Stimulated activated CD4-positive, alpha-beta T cell treated with anti-CD3 and anti-CD28 coated beads, Interleukin-1b, Interleukin-23, amount 100 ng/mL, for 48 hours (primary cell): ENCODE results near the gene POMP.
"Not testable (repeated sequence)": the region's sequence is repeated elsewhere in the genome, so short reads cannot be mapped to it uniquely, and the experiment has no call there.

Experiments used
- DNase-seq: peaks from one replicate; pipeline ENCODE4 v3.0.0-alpha.2; 2020

POMP gene

DNA sequence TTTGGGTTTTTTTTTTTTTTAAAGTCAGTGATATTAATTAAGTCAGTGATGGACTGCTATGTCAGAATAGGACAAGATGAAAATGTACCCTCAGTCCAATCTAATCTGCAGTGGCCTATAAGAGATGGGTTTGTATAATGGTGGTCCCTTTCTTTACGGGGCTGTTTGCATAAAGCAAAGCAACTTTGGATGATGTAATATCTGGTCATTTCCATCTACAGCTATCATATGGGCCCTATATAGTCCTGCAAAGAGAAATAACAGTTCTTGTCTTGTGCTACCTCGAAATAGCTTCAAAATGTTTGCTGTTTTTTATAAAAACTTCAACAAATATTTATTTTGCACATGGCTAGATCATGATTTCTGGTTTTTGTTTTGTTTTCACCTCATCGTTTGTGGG, 20.2 kb upstream of the POMP start:
- no peak for DNase-seq

DNA sequence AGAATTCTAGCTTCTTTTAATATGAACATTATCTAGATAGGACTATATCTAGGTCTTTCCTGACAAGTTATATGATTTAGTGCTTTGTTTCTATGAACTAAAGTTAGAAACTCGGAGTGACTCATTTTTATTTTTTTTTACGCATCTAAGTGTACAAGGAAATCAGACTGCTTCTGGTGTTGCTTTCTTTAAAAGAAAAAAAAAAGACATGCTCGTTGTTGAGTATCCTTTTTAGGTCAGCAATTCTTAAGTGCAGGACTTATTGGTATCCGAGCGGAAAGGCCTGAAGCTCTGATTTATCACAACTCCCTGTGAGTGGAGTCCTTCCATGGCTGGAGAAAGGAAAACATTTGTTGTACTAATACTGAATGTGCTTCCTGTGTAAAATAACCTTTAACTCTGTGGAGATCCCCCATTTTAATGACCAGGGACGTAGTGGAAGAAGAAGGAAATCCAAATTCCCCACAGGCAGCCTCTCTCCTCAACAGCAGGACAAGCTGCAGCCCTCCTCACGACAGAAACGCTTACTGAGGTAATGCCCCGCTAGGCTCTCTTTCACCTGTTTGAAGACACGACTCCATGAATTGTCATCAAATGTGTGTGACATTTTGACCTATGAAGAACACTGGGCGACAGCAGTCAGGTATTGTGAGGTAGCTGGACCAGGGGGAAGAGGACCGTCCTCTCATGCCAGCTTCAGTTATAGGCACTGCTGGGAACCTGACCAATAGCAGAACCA, 17.9 kb upstream of the POMP start:
- DNase-seq: no peak

DNA sequence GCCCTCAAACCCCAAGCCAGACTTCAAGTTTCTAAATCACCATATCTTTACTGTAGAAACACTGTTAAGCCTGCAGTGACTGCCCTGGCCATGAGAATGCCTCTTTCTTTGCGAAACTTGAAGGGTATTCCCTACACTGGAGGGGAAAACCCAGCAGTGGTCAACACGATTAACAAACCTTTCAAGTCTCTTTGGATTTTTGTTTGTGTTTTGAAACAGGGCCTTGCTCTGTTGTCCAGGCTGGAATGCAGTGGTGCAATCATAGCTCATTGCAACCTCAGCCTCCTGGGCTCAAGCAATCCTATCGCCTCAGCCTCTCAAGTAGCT, 17.4 kb upstream of the POMP start:
- DNase-seq: no peak

DNA sequence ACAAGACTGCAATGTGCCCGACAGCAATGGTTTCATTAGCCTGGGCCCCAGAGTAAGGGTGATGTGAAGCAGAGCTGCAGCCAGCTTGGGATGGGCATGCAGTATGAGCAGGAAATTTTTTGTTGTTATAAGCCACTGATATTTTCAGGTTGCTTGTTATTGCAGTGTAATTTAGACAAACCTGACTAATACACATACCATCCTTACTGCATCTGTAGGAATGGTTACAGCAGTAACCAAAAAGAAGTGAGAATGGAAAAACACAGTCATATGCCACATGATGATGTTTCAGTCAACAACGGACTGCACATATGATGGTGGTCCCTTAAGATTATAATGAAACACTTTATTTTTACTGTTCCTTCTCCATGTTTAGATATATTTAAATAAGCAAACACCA, 8.6 kb upstream of the POMP start:
- no peak for DNase-seq

DNA sequence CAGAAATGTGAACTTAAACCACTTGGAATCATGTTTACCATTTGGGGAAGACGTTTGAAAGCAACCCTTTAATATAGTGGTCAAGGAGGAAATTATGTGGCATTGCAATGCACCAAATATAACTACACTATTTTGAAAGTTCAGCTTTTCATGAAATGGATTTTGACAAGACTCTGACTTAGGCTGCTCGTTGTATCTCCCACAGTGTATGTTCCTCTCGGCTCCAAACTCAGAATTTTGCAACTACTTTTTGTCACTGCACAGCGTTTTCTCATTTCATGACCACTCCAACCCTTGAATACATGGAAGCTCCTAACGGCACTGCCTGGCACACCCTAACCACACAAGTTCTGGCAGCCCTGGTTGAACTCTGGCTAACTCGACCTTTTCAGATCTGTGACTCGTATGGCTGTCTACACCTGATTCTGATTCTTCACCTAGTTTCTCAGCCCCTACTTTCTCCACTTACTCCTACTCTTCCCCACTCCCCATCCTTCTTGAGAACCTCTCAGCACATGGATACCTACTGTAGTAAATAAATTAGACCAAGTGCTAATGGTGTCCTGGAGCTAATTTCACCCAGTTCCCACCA, 7.0 kb upstream of the POMP start:
- no peak for DNase-seq

DNA sequence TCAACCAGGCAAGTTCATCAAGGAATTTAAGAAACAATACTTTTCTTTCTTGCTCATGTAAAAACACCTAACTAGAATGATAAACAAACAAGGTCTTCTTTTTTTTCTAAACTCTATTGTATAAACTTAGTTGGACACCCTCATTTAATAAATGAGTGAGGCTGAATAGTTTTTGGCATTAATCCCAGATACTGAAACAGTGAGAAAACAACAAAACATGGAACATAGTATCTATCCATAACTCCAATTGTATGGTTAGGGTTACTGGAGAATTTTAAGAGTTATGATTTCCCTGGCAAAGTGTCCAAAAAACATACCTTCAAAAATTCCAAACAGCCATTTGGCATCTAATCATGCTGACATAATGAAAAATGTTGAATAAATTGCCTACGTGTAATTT, 5.8 kb upstream of the POMP start:
- DNase-seq: no peak

DNA sequence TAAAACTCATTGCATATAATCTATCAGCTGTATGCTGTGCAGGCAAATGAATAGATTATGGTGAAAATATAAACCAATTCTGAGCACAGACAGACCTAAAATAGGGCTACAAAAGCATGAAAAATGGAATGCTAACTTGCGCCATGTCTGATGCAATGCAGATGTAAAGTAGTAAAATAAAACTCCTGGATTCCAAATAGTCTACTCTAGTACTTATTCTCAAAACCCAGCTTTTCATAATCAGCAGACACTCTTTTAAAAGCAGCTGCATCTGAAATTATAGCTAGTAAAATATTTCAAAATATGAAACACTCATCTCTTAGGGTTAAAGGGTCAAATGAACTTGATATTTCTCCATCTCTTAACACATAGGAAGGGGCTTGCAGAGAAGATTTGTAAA, 4.7 kb upstream of the POMP start:
- DNase-seq: no peak

DNA sequence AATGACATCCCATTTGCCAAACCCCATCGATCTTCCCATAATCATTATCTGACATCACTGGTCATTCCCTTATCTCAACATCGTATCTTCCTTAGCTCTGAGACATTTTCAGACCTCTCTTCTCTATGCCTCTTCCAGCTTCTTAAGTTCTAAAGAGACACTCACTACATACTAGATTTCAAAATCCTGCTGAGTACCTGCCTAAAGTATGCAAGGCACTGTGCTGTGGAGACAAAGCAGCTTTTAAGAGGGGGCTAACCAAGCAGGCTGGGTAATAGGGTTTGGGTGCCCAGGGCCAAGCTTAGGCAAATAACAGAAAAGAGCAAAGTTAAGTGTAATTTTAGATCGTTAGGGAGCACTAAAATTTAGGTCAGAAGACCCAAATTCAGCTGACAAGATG, 3.4 kb upstream of the POMP start:
- no peak for DNase-seq

DNA sequence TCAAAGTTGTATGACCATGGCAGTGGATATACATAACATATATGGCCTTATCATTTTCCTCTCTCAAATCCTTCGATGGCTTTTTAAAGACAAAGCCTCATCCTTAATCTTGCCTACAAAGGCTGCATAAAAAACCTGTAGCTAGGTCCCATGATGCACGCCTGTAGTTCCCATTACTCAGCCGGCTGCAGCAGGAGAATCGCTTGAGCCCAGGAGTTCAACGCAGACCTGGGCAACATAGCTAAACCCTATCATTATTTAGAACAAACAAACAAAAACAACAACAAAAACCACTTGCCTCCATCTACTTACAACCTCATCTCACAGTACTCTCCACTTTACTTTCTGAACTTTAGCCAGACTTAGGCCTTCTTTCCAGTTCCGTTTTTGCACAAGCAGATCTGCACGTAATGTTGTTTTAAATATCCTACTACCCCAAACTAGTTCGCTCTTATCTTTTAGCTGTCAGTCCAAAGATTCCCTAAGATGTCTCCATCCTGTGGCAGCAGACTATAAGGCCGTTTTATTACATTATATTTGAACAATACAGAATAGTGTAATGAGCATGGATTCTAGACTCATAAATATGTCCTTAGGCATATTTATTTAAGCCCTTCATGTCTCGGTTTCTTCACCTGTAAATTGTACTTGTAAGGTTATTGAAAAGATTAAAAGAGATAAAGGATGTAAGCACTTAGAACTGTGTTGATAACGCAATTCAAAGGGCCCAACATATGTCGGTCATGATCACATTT, 969 bp upstream of the POMP start:
- no peak for DNase-seq

DNA sequence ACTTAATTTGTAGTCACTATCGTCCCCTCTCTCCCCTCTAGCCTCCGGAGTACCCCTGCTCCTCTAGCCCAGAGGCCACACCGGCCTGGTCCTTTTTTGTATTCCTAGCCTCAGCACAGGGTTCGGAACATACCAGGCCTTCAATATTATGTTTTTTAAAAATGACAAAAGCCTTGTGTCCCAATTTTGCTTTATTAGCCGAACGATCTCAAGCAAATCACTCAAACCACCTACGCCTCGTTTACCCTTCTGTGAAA, 463 bp upstream of the POMP start:
- no peak for DNase-seq

DNA sequence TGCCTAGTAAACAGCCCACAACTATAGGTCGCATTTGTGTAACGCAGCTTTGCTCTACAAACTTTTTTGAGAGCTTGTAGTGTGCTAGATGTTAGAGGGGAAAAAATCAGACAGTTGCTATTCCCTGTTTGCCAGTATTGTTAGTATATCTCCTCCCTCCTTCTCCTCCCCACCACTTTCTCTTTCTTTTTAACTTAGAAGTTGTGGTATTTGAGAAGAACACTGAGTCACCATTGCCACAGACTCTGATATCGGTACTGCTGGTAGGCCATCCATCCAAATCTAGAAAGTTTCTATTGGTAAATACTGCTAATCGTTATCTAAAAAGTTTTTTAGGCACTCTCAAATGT, 666 bp downstream of the POMP start:
- DNase-seq: no peak

DNA sequence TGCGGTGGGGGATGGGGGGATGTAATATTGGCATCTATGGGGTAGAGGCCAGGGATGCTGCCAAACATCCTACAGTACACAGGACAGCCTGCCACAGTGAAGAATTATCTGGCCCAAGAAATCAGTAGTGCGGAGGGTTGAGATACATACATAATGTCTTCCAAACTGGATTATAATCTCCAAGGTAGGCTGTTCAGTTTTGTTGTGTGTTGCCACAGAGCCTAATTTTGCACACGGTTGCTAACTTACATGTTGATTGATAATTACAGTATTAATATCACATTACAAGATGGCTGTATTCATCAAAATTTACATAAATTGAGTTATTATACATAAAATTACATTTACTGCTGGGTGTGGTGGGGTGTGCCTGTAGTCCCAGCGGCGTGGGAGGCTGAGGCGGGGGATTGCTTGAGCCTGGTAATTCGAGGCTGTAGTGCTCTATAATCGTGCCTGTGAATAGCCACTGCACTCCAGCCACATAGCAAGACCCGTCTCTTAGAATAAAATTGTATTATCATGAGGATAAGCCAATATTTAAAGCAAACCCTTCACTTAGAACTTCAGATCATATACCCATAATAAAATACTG, 8.1 kb downstream of the POMP start:
- no peak for DNase-seq

DNA sequence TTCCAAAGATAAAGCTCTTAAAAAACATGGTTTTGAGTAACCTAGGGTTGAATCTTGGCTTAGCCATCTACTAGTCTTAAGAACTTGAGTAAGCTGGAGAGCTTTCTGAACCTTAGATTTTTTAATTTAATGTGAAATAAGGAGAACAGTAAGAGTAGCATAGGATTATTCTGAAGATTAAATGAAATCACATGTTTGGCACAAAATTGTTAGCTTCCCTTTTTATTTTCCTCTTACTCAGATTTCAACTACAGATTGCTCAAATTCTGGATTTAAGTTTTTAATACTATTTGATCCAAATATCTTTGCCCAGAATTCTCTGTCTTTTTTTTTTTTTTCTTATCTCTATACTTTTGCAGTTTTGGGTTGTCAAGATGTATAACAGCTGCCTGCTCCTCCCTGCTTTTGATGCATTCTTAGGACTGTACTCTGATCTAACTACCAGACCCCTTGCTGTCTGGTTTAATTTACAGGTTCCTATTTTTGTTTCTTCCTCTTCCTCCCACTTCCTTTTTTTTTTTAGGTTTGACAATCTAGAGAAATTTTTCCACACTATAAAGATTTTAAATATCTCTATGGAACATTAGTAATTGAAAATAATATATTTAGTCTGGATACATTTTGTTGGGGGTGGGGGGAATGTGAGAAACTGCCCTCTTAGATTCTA, 12.3 kb downstream of the POMP start:
- DNase-seq: no peak

DNA sequence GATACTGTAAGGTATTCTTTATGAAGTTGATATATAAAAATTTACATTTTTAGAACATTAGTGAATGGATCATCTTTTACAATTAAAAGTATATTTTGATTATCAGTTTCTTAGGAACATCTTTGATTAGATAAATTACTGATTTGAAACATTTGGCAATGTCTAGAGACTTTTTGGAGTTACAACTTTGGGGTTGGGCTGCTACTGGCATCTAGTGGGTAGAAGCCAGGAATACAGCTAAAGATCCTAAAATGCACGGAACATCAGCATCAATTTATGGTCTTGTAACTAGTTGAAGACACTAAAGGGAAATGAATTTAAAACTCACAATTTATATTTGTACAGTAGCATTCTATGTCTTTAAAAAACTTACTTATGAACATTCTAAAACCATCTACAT, 19.9 kb downstream of the POMP start:
- DNase-seq: no peak

DNA sequence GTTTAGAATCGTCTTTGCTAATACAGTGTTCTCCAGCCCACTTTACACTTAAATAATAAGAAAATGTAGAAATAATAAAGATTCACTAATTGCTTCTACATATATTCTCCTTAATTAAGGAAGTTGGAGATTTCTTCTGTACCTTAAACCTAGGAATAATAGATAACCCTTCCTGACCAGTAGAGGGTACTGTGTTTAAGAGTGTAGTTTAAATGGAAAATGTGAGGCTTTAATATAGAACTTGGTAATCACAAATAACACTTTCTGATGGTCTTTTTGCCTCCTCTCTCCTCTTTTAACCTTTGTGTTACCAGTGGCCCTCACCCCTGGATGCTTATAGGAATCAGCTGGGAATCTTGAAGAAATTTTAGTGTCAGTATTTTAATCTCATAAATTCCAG, 20.7 kb downstream of the POMP start:
- no peak for DNase-seq

DNA sequence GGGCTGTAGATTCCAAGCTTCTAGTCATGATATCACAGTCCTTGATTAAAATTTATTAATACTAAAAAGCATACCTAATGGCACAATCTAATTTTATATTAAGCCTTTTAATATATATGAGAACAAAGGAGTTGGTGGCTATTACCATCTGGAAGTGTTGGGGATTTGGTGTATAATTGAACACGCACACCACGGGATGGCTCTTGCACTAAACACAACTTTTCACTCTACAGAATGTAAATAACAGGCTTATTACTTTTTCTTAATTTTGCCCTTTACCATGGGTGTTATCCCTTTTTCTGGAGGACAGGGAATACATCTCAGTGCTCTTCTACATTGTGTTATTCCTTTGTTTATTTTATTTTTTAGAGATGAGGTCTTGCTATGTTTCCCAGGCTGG, 21.6 kb downstream of the POMP start:
- DNase-seq: no peak

DNA sequence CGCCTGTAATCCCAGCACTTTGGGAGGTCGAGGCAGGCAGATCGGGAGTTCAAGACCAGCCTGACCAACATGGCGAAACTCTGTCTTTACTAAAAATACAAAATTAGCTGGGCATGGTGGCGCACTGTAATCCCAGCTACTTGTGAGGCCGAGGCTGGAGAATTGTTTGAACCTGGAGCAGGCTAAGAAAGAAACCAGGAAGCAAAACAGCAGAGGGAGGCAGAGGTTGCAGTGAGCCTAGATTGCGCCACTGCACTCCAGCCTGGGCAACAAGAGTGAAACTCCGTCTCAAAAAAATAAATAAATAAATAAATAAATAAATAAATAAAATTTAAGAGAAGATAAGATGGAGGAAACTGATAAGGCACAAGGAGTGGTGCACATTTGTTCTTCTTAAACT, 24.2 kb downstream of the POMP start:
- DNase-seq: not testable (repeated sequence)

DNA sequence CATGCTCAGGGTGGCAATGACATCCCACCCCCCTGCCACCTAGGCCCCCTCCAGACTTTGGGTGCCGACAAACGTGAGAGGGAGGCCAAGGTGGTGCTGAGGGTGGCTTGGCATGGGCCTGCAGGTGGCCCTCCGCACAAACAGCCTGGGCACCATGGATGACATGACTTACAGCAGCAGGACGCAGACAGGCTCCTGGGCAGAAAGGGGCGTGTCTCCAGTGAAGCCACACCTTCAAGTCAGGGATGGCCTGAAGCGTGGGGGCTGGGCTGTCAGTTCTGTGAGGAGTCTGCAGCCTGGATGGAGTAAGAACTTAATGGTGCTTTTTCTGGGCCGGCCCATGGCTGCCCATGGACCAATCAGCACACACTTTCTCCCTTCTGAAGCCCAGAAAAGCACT, 25.3 kb downstream of the POMP start:
- no peak for DNase-seq

DNA sequence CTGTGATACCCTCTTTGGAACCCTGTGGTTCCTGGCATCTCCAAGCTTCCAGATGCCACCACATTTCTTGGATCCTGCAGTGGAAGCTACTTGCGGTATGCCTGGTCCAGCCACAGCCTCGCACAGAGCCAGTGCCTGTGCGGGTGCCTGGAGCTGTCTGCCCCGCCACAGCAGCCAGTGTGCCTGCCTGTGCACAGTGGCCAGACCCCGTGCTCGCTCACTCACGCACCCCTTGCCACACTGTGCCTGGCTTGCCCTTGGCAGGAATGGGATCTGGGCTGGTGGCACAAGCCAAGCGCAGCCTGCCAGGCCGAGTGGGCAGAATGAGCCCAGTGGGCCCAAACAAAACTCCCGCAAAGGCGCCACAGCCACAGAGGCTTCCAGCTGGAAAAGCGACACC, 26.2 kb downstream of the POMP start:
- no peak for DNase-seq

DNA sequence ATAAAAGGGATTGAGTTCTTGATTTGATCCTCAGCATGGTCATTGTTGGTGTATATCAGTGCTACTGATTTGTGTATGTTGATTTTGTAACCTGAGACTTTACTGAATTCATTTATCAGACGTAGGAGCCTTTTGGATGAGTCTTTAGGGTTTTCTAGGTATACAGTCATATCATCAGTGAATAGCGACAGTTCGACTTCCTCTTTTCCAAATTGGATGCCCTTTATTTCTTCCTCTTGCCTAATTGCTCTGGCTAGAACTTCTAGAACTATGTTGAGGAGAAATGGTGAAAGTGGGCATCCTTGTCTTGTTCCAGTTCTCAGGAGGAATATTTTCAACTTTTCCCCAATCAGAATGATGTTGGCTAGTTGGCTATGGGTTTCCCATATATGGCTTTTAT, 27.0 kb downstream of the POMP start:
- DNase-seq: no peak

DNA sequence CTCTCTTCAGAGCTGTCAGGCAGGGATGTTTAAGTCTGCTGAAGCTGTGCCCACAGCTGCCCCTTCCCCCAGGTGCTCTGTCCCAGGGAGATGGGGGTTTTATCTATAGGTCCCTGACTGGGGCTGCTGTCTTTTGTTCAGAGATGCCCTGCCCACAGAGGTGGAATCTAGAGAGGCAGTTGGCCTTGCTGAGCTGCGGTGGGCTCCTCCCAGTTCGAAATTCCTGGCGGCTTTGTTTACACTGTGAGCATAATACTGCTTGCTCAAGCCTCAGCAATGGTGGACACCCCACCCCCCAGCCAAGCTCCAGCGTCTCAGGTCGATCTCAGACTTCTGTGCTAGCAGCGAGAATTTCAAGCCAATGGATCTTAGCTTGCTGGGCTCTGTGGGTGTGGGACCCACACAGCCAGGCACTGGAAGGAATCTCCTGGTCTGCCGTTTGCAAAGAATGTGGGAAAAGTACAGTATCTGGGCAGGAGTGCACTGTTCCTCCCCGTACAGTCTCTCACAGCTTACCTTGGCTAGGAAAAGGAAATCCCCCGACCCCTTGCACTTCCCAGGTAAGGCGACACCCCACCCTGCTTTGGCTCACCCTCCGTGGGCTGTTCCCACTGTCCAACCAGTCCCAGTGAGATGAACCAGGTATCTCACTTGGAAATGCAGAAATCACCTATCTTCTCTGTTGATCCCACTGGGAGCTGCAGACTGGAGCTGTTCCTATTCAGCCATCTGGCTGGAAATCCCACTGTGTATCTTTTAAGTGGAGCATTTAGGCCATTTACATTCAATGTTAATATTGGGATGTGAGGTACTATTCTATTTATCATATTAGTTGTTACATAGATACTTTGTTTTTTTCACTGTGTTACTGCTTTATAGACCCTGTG, 34.9 kb downstream of the POMP start:
- not testable (repeated sequence) for DNase-seq

DNA sequence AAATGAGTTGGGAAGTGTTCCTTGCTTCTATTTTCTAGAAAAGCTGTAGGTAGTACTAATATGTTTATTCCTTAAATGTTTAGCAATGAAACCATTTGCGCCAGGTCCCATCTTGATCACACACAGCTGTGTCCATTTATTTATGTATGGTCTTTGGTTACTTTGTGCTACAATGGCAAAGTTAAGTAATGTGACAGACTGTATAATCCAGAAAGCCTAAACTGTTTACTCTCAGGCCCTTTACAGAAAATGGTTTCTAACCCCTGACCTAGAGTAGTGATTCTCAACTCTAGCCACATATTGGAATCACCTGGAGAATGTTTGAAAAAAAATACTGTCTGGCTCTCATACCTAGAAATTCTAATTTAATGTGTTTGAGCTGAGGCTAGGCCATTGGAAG, 38.5 kb downstream of the POMP start:
- DNase-seq: no peak

DNA sequence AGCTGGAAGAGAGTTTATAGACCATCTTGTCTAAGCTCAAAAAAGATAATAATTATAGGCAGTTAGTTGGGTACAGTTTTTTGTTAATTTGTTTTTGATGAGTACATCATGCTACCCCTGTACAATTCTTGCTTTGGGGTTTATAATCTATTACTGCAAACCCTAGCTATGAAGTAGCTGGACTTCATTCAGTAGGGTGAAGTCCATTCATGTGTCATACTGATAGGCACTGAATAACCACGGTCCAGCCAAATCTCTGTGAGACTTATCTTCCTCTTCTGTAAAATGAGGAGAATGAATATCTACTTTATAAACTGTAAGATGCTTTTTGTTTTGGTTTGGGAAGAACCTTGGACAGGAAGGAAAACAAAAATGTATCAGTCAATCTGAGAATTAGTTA, 40.3 kb downstream of the POMP start:
- DNase-seq: no peak
